NCI-H2107 (cell line): Measurements from ENCODE around the gene NMNAT3.
A peak's percentile ranks its signal among the peaks of the same experiment; 100 is the strongest.

Experiments used
- DNase-seq: peaks from one replicate; lab custom pipeline; 2025; lab: John Stamatoyannopoulos, UW

NMNAT3 gene

DNA sequence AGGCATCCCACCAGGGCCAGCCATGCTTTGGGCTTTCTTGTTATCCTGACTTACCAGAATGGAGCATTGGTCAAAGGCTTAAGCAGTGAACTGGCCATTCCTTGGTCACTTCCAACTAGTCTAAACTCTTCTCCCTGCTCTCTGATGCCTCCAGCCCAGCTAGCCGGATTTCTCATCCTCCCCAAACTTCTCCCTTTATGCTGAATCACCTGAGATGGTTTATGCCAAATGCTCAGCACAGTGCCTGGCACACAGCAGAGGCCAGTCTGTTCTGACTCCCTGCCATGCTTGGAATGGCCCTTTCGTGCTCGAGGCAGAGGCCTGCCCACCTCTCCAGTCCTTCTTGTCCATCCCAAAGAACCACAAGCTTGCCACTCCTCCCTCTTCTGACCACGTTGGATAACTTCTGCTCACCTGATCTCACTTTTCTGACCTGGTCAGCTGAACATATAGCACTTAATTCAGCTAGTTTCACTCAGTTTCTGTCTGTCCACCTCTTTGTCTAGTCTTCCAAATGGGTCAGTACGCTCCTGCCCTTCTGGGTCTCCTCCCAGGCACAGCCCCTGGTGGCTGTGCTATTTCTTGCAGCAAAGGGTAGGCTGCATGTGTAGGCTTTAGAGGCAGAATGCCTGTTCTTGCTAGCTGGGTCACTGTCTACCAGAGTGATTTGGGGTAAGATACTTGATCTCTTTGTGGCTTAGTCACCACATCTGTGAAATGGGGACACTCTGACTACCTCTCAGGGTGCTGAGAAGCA is 136.1 kb downstream of the NMNAT3 start:
- no peak for DNase-seq

DNA sequence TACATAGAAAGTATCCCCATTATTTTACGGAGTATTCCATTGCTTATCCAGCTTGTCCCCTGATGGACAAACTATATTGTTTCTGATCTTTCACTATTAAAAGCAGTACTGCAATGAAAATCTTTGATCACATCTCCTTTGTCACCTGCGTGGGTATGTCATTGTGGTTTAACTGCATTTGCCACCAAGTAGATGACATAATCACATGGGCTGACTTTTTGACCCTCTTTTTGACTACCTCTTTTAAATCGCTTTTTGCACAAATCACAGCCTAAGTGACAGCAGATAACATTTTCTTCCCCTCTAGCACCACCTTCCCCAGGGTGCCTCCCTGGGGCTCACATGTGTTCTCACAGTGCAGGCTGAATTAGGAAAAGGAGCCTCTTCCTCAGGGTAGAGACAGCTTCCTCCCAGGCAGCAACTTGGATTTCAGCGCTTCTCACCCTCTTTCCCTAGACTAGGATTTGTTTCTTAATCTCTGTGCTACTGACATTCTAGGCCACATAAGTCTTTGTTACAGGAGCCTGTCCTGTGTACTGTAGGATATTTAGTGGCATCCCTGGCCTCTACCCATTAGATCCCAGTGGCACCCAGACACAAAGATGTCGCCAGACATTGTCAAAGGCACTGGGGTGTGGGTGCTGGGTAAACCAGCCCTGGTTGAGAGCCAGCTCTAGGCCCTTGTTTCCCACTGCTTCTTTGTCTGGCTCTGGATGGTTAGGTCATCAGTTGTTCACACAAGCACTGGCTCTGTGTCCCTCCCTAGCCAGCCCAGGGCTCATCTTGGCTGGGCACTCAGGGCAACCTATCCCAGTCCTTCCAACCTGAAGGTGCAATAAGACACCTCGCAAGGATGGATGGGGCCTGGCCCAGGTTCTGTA is 136.9 kb downstream of the NMNAT3 start:
- no peak for DNase-seq

DNA sequence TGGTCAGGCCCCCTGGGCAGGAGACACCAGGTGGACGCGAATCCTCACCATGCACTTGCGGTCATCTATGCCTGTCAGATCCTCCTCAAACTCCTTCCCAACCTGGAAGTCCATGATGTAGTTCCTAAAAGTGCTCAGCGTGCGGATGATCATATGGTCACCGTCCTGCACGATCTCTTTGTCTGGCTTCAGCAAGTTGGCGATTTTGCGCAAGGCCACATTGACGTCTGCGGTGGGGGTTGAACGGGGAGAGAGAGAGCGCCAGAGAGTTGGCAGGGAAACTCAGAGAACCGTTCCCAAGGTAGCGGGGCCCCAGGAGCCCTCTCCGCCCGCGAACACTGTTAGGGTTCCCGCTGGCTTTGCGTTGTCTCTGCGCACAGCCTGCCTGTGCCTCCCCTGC is 139.0 kb downstream of the NMNAT3 start:
- DNase-seq: no peak

DNA sequence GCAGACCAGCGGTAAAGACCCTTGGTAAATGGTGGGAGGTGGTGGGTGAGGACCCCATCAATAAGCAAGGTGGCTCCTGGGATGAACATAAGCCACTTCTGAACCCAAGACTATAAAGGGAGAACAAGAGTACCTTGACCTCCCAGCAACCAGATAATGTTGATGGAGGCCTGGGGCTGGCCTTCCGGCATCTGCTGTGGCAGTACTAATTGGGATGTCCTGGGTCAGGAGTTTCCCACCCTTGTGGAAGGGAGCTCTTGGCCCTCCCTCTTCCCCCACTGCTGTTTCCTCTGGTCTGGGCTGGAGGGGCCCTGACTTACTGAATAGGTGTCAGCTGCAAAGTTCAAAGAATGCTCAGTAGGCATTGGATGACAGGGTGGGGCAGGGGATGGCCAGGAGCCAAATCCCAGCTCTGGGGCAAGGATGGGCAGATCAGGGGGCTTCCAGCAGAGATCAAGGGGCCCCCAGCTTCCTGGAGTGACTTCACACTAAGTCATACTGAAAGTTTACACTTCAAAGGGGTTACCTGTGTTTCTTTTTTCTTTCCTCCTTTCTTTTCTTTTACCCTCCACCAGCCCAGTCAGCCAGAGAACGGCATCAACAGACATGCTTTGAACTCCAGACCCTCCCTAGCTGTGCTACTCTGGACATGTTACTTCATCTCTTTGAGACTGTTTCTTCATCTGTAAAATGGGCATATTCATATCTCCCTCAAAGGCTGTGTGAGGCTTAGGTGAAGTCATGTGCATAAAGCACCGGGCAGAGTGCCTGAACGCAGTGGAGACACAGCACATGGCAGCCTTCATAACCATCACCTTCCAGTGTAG is 139.8 kb downstream of the NMNAT3 start:
- DNase-seq: no peak

DNA sequence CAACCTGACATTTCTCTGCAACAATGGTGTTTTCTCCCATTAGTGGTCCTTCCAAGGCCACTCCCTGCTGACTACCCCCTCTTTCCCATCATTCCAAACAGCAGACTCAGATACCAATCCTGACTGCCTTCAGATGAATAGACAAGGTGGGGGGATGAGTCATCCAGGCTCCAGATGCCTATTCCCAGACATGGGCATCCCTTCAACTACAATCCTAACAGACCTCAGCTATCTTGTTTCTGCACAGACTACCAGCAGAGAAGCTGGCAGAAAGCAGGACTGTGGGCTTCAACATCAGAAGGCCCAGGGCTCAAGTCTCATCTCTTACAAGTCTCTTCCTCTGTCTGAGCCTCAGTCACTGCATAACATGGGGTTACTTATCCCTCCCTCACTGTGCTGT is 140.4 kb downstream of the NMNAT3 start:
- no peak for DNase-seq

DNA sequence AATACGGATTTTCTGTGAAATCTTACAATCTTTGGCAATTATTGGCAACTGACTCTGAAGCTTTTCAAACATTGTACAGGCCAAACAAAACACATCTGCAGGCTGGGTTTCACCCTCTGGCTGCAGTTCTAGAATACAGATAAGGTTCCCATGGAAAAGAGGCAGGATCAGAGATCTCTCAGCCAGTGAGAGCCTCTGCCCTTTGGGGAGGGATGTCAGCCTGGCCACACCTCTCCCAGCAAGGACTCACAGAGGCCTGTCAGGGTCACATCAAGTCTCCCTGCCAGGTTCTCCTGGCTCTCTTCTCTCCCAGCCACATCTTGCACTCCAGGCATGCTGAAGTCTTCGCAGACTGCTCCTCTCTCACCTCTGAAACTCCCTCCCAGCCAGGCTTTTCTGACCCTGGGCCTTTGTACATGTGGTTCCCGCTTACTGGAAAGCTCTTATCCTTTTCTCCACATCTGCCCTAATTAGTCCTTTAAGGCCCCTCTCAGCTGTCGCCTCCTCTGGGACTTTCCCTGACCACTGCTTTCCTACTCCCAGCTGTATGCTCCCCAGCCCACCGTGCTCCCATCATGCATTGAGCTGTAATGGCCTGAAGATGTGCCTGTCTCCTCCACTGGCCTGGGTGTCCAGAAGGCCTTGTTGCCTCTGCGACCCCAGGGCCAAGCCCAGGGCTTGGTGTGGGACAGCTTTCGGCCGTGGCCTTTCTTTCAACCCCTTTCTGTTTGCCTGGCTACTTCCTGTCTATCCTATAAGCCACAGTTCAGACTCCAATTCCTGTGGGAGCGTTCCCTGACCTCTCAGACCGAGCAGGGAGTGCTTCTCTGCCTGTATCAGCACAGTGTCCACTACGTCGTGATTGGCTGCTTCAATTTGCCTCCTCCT is 142.5 kb downstream of the NMNAT3 start:
- DNase-seq: no peak

DNA sequence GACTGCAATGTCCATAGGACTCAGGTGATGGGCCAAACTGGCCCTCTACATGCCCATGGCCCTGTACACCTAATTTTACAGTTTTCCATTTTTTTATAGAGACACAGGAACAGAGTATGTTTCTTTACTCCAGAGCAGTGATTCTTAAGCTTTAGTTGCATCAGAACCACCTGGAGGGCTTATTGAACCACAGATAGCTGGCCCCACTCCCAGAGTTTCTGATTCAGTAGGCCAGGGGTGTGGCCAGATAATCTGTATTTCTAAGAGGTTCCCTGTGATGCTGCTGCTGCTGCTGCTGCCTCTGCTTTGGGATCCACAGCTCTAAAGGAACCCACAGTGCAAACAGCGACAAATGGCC is 143.3 kb downstream of the NMNAT3 start:
- peak; percentile 79 for DNase-seq

DNA sequence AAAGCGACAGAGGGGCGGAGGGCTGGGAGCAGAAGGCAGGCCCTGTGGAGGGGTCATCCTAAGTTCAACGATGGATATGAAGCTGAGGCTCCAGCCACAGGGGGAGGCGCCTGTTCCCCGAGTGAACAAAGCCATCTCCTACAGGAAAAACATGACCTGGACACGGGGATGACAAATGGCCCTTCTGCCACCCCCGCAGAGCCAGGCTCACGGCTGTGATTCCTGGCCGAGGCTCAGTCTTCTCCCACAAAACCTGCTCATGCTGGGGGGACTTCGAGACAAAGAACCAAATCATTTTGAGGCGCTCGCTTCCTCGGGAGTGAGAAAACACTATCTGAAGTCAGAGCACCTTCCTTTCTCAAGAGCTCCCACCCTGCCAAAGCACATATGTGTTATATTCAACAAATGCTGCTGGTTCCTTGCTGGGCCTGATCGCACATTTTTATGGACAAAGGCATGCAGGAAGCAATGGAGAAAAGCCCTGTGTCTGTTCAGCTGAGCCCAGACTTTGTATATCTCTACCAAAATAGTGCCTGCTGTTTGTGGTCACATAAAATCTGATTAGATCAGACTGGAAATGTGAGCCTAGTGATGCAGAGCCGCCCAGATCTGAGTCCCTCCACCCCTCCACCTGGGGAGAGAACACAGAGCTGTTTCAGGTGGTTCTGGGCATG is 143.9 kb downstream of the NMNAT3 start:
- DNase-seq: peak; percentile 81

DNA sequence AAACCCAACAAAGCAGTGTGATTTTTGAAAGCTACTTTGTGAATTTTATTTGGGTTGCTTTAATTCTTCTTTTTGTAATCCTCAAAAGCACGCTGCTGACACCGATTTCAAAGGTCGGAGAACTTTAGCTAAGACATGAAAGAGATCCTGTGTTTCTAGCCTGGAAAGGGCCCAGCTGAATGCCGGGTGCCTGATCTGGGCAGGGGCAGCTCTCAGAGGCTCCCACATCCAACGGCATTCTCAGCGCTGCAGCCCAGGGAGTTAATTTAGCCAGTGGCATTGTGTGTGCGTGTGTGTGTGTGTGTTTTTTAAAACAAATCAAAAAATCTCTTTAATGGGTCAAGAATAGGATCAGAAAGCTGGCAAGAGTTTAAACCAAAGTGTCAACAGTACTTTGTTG is 144.8 kb downstream of the NMNAT3 start:
- DNase-seq: no peak

DNA sequence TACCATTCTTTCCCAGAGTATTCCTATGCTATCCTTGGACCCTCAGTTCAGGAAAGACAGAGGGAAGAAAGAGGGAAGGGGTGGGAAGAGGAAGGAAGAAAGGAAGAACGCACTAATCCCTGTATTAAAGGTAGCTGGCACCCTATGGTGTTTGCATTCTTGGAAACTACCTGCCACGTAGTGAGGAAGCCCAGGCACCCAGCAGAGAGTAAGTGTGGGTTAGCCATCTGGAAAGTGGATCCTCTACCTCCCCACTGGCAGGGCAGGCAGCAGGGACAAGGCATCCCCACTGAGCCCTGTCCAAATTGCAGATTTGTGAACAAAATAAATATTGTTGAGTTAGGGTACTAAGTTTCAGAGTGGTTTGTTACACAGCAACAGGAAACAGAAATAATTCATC is 147.1 kb downstream of the NMNAT3 start:
- no peak for DNase-seq

DNA sequence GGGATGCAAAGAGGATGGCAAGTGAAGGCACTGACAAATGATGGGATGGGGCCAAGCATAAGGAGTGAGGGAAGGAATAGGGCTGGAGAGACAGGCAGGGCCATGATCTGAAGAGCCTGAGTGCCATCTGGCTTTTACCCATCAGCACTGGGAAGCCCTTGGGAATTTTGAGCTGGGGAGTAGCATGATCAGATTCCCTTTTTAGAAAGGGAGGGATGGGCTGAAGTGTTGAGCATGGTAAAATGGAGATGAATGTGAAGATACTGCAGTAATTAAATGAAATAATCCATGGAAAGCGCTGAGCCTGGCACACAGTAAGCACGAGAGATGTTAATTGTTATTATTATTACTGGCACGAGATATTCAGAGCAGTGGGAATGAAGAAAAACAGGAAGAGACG is 148.1 kb downstream of the NMNAT3 start:
- DNase-seq: no peak

DNA sequence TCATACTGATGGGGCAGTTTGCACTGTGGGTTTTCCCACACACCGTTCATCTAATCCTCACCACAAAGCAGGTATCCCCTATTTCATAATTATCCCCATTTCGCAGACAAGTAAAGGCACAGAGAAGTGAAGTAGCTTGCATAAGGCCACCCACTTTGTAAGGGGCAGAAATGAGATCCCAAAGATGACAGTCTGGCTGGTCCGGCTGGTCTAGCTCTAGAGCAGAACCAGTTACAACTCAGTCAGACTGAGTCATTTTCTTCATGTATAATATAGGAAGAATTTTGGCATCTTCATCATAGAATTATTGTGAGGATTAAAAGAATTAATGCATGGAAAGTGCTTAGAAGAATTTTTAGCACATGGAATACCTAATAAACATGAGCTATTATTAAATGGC is 148.8 kb downstream of the NMNAT3 start:
- DNase-seq: no peak

DNA sequence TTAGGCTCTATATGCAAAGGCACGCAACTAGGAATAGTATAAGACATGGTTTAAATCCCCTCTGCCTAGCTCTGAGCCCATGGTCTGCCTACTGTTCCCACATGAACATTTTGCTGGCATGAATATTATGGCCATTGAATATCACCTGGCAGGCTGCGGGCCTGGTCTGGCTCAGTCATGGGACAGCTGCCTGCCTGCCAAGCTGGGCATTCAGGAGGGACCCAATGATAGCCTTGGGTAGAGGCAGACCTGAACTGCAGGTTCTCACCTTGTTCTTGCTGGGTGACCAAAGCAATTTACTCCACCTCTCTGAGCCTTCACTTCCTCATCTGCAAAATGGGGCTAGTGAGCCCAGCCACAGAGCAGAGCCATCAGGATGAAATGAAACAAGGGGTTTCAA is 149.5 kb downstream of the NMNAT3 start:
- DNase-seq: no peak

DNA sequence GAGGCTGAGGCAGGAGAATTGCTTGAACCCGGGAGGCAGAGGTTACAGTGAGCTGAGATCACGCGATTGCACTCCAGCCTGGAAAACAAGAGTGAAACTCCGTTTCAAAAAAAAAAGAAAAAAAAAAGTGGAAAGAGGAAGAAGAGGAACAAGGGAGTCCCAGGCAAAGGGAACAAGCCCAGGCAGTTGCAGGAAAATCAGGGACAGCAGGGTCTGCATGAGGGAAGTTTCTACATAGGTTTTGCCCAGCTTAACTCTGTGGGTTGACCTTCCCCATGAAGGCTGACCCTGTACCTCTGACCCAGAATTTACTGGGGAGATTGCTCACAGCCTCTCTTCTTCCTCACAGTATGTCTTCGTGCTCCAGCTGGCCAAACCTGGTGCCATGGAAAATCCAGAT is 150.5 kb downstream of the NMNAT3 start:
- no peak for DNase-seq

DNA sequence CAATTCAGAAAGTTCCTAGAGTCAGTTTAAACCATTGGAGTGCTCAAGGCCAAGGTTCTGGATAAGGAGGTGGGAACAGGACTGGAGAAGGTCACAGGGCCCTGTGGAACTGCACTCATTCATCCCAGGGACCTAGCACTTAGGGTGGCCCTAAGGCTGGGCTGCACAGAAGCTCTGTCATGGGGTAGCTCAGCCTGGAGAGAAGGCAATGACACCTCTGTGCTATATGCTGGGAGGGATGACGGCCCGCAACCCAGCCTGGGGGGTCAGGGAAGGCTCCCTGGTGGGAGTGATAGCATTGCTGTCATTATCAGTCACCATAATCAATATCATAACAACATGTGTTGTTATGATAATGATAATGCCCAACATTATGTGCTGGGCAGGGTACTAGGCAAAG is 151.6 kb downstream of the NMNAT3 start:
- DNase-seq: no peak

DNA sequence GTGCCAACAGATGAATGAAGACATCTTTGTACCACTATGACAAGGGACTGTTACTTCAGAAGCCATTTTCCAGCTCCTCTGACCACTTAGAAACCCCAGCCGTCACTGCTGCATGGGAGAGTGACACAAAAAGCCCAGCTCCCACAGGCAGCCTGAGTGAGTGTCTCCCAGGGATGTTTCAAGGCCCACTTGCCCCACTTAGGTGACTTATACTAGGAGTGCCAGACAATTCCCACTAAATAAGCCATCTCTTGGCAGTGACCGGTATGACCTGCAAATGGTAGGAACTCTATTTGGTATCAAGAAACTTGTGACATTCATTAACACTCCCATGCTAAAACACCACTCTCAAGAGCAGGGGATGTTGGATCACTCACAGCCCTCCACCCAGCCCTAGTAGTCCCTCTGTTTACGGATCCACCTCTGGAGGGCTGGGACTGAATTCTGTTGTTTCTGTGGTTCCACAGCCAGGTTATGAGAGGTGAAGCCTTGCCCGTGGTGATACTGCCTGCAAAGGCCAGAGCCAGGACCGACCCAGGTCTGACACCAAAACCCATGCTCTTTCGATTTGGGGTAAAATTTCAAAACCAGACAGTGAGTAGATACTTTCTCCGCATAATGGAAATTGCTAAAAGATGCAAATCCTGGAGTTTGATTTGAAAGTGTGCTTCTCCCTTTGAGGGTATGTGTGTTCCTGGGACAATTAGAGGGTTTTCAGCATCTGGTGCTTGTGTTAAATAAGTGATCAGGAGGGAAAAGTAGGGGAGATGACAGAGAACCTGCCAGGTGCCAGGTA is 152.7 kb downstream of the NMNAT3 start:
- DNase-seq: no peak

DNA sequence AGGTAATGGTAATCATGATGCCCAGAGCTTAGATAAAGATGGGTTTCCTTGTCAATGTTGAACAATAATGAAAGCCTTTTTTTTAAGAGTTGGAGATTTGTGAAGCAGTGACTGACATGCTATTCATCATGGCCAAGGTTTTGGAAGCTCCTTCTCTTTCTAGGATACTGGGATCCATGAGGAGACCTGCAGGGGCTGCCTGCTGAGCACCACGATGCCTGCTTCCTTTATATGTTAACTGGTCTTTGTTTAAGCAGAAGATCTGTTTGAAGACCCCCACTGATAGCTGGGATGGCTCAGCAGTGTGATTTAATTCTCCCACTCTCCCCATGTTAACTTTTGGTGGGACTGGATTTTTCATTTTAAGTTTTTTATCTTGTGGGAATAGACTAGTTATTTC is 154.1 kb downstream of the NMNAT3 start:
- no peak for DNase-seq

DNA sequence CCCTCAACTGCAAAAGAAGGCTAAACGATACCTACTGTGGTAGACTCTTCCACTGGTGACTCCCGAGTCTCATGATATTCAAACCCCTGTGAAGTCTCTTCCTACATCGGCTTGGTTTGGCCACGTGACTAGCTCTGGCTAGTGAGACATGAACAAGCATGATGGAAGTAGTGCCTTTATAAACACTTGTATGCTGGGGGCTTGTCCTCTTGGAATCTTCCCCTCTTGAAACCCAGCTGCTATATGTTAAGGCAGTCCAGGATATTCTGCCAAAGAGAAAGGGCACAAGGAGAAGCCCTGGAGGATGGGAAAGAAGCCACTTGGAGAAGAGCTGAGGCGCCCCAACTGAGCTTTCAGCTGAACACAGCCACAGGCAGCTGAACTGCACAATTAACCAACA is 154.6 kb downstream of the NMNAT3 start:
- DNase-seq: no peak

DNA sequence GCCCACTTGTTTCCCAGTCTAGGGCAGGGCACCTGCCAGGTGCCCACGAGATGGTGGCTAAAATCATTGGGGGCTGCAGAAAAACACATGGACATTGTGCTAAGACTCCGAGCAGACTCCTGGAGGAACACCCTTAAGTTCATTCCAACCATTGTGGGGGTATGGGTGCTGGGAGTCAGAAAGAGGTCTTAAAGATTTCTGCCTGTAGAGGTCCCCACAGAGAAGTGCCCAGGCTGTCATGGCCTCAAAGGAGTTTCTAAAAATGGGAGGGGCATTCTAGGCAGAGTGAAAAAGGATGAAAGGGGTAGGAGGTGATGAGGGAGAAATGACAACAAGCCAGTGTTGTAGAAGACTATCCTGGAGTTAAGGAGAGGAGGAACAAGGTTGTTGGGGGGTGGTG is 155.4 kb downstream of the NMNAT3 start:
- DNase-seq: no peak

DNA sequence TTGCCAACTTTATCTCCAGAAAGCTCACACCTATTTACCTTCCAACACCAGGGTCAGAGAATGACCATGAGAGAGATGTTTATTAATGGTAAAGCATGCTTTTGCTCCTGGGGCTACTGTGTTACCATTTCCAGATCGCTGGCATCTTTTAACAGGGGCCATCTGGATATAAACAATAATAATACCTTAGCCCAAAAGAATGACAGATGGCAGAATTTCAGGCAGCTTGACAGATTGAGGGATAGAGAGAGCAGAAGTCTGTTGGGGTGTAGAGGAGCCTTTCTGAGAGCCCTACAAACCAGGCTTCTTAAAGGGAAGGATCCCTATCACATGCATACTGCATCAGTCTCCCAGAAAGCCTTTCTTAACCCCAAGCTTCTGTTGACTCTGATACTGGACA is 156.0 kb downstream of the NMNAT3 start:
- no peak for DNase-seq
